ENCODE data around the gene GUCY1A1.

GUCY1A1 gene

GRCh38 chr4:155777971-155778735 is 111.5 kb downstream of the GUCY1A1 start:
- DNase-seq (ENCODE audit: low read depth in 3 of 3), result no peak

- no peak for DNase-seq (ENCODE audit: low read depth in 3 of 3)
These were observed 114.1 kb downstream of the GUCY1A1 start for GRCh38 chr4:155780775-155781174.

- DNase-seq (ENCODE audit: low read depth in 3 of 3), result no peak
These were observed 114.7 kb downstream of the GUCY1A1 start for GRCh38 chr4:155781249-155781831.
